ENCODE data around the gene PXMP2.

The PXMP2 gene

DNA sequence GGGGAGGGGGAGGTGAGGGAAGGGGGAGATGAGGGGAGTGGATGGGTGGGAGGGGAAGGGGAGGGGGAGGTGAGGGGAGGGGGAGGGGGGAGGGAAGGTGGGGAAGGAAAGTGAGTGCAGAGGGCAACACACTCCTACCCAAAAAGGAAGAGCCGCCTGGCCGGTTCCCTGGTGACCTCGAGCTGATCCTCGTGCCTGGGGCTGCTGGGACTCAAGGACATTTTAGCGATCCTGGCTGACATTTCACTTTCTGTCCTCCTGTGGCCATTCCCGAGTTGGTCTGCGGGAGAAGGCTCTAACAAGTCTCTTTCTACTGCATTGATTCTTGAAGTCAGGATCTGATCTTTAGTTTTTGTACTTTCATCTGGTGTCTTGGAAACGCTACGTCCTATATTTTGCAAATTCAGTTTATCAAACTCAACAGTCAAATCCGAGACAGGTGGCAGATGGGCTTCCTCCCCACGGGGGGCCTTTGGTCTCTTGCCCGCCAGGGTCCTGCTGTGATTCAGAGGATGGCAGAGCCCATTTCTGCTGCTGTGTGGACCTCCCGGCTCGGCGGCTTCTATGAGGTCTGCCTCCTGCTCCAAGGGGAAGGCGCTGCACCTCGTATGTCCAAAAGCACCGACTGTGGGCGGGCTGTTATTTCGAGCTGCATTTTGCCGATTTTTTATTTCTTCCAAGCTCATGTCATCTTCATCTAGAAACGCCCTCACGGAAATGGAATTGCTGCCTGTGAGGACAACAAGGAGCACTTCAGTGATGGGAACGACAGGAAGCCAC, 42.3 kb downstream of the PXMP2 start:
- H3K4me3 ChIP-seq (ENCODE audit: low read depth, low read length) = no peak overlapping the region
- TF ChIP-seq, protein P1, sequence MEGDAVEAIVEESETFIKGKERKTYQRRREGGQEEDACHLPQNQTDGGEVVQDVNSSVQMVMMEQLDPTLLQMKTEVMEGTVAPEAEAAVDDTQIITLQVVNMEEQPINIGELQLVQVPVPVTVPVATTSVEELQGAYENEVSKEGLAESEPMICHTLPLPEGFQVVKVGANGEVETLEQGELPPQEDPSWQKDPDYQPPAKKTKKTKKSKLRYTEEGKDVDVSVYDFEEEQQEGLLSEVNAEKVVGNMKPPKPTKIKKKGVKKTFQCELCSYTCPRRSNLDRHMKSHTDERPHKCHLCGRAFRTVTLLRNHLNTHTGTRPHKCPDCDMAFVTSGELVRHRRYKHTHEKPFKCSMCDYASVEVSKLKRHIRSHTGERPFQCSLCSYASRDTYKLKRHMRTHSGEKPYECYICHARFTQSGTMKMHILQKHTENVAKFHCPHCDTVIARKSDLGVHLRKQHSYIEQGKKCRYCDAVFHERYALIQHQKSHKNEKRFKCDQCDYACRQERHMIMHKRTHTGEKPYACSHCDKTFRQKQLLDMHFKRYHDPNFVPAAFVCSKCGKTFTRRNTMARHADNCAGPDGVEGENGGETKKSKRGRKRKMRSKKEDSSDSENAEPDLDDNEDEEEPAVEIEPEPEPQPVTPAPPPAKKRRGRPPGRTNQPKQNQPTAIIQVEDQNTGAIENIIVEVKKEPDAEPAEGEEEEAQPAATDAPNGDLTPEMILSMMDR (IDR thresholded peaks at IDR 0.05; ENCODE audit: insufficient read depth, low read length, missing control alignments) = no peak
- no peak for DNase-seq (ENCODE audit: low read depth, low spot score)
- CTCF ChIA-PET = no interaction called here
- POLR2A ChIA-PET = interaction anchor here (0.5 kb wide), 1 partner anchor 27 kb away, joined by 3 read pairs; no protein-coding TSS in a partner anchor

DNA sequence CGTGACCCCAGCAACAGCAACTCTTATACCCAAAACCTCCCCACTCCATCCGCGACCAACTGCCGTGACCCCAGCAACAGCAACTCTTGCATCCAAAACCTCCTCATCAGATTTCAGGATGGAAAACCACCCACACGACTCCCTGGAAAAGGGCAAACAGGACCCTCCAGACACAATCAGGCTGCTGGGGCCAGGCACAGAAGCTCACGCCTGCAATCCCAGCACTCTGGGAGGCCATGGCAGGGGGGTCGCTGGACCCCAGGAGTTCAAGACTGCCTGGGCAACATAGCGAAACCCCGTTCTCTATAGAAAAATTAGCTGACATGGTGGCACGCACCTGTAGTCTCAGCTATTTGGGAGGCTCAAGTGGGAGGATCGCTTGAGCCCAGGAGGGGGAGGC, 43.0 kb downstream of the PXMP2 start:
- H3K4me3 ChIP-seq (ENCODE audit: low read depth, low read length) = no peak overlapping the region
- POLR2A ChIA-PET = interaction anchor here (0.5 kb wide), 1 partner anchor 26 kb away, joined by 3 read pairs; no protein-coding TSS in a partner anchor
- DNase-seq (ENCODE audit: low read depth, low spot score) = no peak
- TF ChIP-seq, protein P1 (IDR thresholded peaks at IDR 0.05; ENCODE audit: insufficient read depth, low read length, missing control alignments) = no peak
- CTCF ChIA-PET = interaction anchor here (1.0 kb wide), 1 partner anchor 14 kb away, joined by 3 read pairs; no protein-coding TSS in a partner anchor

DNA sequence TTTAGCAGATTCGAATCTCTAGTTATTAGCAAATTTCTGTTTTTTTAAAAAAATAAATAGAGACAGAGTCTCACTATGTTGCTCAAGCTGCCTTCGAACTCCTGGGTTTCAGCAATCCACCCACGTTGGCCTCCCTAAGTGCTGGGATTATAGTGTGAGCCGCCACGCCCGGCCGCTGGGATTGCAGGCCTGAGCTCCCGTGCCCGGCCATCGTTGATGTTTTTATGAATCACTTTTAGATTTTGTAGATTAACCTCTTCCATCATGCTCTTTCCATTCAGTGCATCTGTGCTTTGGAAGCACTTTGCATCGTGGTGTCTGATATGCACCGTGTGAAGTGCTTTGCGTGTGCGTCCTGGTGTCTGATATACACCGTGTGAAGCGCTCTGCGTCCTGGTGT, 44.2 kb downstream of the PXMP2 start:
- DNase-seq (ENCODE audit: low read depth, low spot score) = no peak
- ChIA-PET CTCF (interaction anchor here (1.0 kb wide), 1 partner anchor 13 kb away, joined by 3 read pairs; no protein-coding TSS in a partner anchor), POLR2A (no interaction called here)
- H3K4me3 ChIP-seq (ENCODE audit: low read depth, low read length) = no peak overlapping the region
- TF ChIP-seq, protein P1 (IDR thresholded peaks at IDR 0.05; ENCODE audit: insufficient read depth, low read length, missing control alignments) = no peak

DNA sequence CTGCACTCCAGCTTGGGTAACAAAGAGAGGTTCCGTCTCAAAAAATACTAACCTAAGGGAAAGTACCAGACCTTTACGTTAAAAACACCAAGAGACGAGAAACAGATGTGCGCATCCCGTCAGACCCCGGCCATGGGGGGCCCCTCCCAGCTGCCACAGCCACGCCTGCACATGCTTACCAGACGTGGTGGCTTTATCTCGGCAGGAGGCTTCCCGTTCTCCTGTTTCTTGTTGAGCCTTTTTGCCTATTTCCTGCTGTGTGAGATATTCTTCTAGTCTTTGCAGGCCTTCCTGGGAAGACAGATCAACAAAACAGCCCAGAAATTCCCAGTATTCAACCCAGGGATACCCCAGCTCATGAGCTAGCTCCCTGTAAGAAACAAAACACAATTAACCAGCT, 46.8 kb downstream of the PXMP2 start:
- ChIA-PET CTCF (no interaction called here), POLR2A (no interaction called here)
- DNase-seq (ENCODE audit: low read depth, low spot score) = no peak
- TF ChIP-seq, protein P1 (IDR thresholded peaks at IDR 0.05; ENCODE audit: insufficient read depth, low read length, missing control alignments) = no peak
- no peak overlapping the region for H3K4me3 ChIP-seq (ENCODE audit: low read depth, low read length)

DNA sequence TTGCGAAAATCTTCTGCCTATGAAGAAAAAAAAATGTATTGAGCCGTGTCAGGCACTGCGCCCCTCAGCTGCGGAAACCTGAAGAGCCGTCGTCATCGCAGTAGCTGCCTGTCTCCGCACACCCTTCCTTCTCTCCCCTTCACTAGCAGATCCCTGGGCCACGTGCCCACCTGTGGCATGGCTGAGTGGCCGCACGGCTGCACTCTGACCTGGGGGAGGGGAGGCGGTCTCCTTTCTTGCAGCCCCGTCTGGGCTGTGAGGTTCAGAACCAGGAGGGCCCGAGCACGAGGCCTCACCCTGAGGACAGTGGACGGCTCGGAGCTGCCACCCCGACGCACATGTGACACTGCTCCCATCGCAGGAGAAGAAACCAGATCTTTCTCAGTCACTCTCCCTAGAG, 48.1 kb downstream of the PXMP2 start:
- TF ChIP-seq, protein P1 (IDR thresholded peaks at IDR 0.05; ENCODE audit: insufficient read depth, low read length, missing control alignments) = no peak
- CTCF ChIA-PET = interaction anchor here (1.1 kb wide), 1 partner anchor 32 kb away, joined by 3 read pairs; no protein-coding TSS in a partner anchor
- no peak for DNase-seq (ENCODE audit: low read depth, low spot score)
- H3K4me3 ChIP-seq (ENCODE audit: low read depth, low read length) = no peak overlapping the region
- POLR2A ChIA-PET = no interaction called here

DNA sequence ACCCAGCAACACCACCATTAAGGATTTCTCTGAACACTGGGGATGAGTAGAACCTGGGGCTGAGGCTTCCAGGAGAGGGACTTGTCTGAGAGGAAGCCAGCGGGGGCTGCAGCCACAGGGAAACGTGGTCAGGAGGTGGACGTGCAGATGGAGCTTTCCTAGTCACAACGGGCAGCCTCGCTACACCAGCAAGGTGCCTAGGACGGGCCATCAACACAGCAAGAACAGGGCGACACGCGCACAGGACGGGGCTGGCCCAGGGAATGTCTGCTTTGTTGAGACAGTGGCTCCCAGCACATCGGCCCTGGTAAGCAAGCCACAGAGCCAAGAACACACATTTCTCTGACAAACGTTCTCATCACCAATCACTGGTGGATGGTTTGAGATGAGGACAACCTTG, 49.0 kb downstream of the PXMP2 start:
- DNase-seq (ENCODE audit: low read depth, low spot score) = no peak
- TF ChIP-seq, protein P1 (IDR thresholded peaks at IDR 0.05; ENCODE audit: insufficient read depth, low read length, missing control alignments) = no peak
- CTCF ChIA-PET = no interaction called here

More for the DNA sequence above, 49.0 kb downstream of the PXMP2 start:
- POLR2A ChIA-PET = no interaction called here
- no peak overlapping the region for H3K4me3 ChIP-seq (ENCODE audit: low read depth, low read length)
